ENCODE measurements around the gene MYOG.

Gene MYOG

GRCh38 chr1:203038891-203039608 lies 46.8 kb downstream of the MYOG start:
- peak; percentile 90 to 94 (median 93) for TF ChIP-seq CTCF (IDR thresholded peaks at IDR 0.05; ENCODE audit: unreplicated experiment in 3 of 3)
- Mint-ChIP-seq H3K4me3 (peak overlapping the region in 2 of 3 experiments; percentile 13 to 37), H3K27me3 (ENCODE audit: low read depth) (peaks cover 3% of the 10 kb centered on the region), H3K9me3 (no peaks in the 10 kb centered on the region), H3K36me3 (ENCODE audit: low read depth) (peaks cover 5% of the 10 kb centered on the region), H3K4me1 (peaks cover 81% of the 10 kb centered on the region), H3K27ac (peak overlapping the region; percentile 44 to 74 (median 72))

- no peaks in the 10 kb centered on the region for H3K9me3 Mint-ChIP-seq
- H3K4me3 Mint-ChIP-seq, result peak overlapping the region in 2 of 3 experiments; percentile 29 to 59
- peak overlapping the region in 2 of 3 experiments; percentile 72 to 86 for H3K27ac Mint-ChIP-seq
- H3K36me3 Mint-ChIP-seq (ENCODE audit: low read depth), result peaks cover 5% of the 10 kb centered on the region
- H3K27me3 Mint-ChIP-seq (ENCODE audit: low read depth), result peaks cover 1% of the 10 kb centered on the region
- no peak for TF ChIP-seq CTCF (IDR thresholded peaks at IDR 0.05; ENCODE audit: unreplicated experiment in 3 of 3)
- peaks cover 83% of the 10 kb centered on the region for H3K4me1 Mint-ChIP-seq
These were observed 47.5 kb downstream of the MYOG start for GRCh38 chr1:203038217-203038741.

GRCh38 chr1:203037509-203038190 lies 48.2 kb downstream of the MYOG start:
- no peaks in the 10 kb centered on the region for H3K9me3 Mint-ChIP-seq
- H3K27ac Mint-ChIP-seq, result peak overlapping the region in 2 of 3 experiments; percentile 72 to 86
- peak overlapping the region in 2 of 3 experiments; percentile 4 to 24 for H3K4me3 Mint-ChIP-seq

GRCh38 chr1:203036537-203036936 lies 49.3 kb downstream of the MYOG start:
- Mint-ChIP-seq H3K4me3 (peak overlapping the region in 2 of 3 experiments; percentile 3 to 46), H3K27me3 (ENCODE audit: low read depth) (no peaks in the 10 kb centered on the region), H3K27ac (peak overlapping the region; percentile 22 to 79 (median 78)), H3K4me1 (peaks cover 80% of the 10 kb centered on the region), H3K9me3 (no peaks in the 10 kb centered on the region), H3K36me3 (ENCODE audit: low read depth) (peaks cover 5% of the 10 kb centered on the region)
- TF ChIP-seq CTCF (IDR thresholded peaks at IDR 0.05; ENCODE audit: unreplicated experiment in 3 of 3), result no peak

More at GRCh38 chr1:203037509-203038190, 48.2 kb downstream of the MYOG start:
- Mint-ChIP-seq H3K4me1 (peaks cover 83% of the 10 kb centered on the region), H3K27me3 (ENCODE audit: low read depth) (no peaks in the 10 kb centered on the region), H3K36me3 (ENCODE audit: low read depth) (peaks cover 5% of the 10 kb centered on the region)
- TF ChIP-seq CTCF (IDR thresholded peaks at IDR 0.05; ENCODE audit: unreplicated experiment in 3 of 3), result no peak

- Mint-ChIP-seq H3K27me3 (ENCODE audit: low read depth) (peaks cover 2% of the 10 kb centered on the region), H3K9me3 (no peaks in the 10 kb centered on the region), H3K4me3 (peak overlapping the region in 1 of 3 experiments; percentile 46), H3K27ac (peak overlapping the region; percentile 22 to 79 (median 78)), H3K36me3 (ENCODE audit: low read depth) (peaks cover 5% of the 10 kb centered on the region), H3K4me1 (peaks cover 80% of the 10 kb centered on the region)
- TF ChIP-seq CTCF (IDR thresholded peaks at IDR 0.05; ENCODE audit: unreplicated experiment in 3 of 3), result no peak
These were observed 49.7 kb downstream of the MYOG start for GRCh38 chr1:203036135-203036534.
